ENCODE data around the gene ZNF446.

The ZNF446 gene

DNA sequence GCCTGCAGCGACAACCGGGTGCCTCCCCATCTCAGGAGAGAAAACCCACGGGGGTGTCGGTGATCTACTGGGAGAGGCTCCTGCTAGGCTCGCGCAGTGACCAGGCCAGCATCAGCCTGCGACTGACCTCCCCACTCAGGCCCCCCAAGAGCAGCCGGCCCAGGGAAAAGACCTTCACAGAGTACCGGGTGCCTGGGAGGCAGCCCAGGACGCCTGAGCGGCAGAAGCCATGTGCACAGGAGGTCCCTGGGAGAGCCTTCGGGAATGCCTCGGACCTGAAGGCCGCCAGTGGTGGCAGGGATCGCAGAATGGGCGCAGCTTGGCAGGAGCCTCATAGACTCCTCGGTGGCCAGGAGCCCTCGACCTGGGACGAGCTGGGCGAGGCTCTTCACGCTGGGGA, 20.8 kb upstream of the ZNF446 start:
- no peak overlapping the region for H3K27ac Mint-ChIP-seq
- peaks cover 35% of the 10 kb centered on the region for H3K27me3 Mint-ChIP-seq (ENCODE audit: low read depth, poor library complexity)
- no peak for DNase-seq
- H3K4me1 Mint-ChIP-seq: peaks cover 21% of the 10 kb centered on the region
- H3K9me3 Mint-ChIP-seq: peaks cover 9% of the 10 kb centered on the region
- H3K36me3 Mint-ChIP-seq (ENCODE audit: low read depth): peaks cover 15% of the 10 kb centered on the region
- H3K4me3 Mint-ChIP-seq: no peak overlapping the region
- no peak for TF ChIP-seq CTCF (IDR thresholded peaks at IDR 0.05)

DNA sequence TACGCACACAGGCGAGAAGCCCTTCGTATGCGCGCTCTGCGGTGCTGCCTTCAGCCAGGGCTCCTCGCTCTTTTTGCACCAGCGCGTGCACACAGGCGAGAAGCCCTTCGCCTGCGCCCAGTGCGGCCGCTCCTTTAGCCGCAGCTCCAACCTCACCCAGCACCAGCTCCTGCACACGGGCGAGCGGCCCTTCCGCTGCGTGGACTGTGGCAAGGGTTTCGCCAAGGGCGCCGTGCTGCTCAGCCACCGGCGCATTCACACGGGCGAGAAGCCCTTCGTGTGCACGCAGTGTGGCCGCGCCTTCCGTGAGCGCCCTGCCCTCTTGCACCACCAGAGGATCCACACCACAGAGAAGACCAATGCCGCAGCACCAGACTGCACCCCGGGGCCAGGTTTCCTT, 20.0 kb upstream of the ZNF446 start:
- no peak for DNase-seq

GRCh38 chr19:58460039-58460438, 16.1 kb upstream of the ZNF446 start:
- H3K9me3 Mint-ChIP-seq: no peaks in the 10 kb centered on the region
- no peaks in the 10 kb centered on the region for H3K4me1 Mint-ChIP-seq
- no peak for TF ChIP-seq CTCF (IDR thresholded peaks at IDR 0.05)
- H3K27me3 Mint-ChIP-seq (ENCODE audit: low read depth, poor library complexity): peaks cover 16% of the 10 kb centered on the region
- no peak overlapping the region for H3K27ac Mint-ChIP-seq
- H3K4me3 Mint-ChIP-seq: no peak overlapping the region
- no peak for DNase-seq
- peaks cover 15% of the 10 kb centered on the region for H3K36me3 Mint-ChIP-seq (ENCODE audit: low read depth)

More for the DNA sequence above, 20.0 kb upstream of the ZNF446 start:
- Mint-ChIP-seq H3K36me3 (ENCODE audit: low read depth) (peaks cover 15% of the 10 kb centered on the region), H3K9me3 (peaks cover 2% of the 10 kb centered on the region), H3K4me3 (no peak overlapping the region), H3K27me3 (ENCODE audit: low read depth, poor library complexity) (peaks cover 27% of the 10 kb centered on the region), H3K4me1 (peaks cover 13% of the 10 kb centered on the region), H3K27ac (no peak overlapping the region)
- TF ChIP-seq CTCF (IDR thresholded peaks at IDR 0.05): no peak

- Mint-ChIP-seq H3K4me1 (peaks cover 23% of the 10 kb centered on the region), H3K36me3 (ENCODE audit: low read depth) (no peaks in the 10 kb centered on the region), H3K4me3 (peak overlapping the region; percentile 87), H3K27me3 (ENCODE audit: low read depth, poor library complexity) (peaks cover 26% of the 10 kb centered on the region), H3K9me3 (no peaks in the 10 kb centered on the region), H3K27ac (no peak overlapping the region)
- no peak for DNase-seq
- no peak for TF ChIP-seq CTCF (IDR thresholded peaks at IDR 0.05)
Observed at GRCh38 chr19:58466089-58466759, 9.9 kb upstream of the ZNF446 start.

DNA sequence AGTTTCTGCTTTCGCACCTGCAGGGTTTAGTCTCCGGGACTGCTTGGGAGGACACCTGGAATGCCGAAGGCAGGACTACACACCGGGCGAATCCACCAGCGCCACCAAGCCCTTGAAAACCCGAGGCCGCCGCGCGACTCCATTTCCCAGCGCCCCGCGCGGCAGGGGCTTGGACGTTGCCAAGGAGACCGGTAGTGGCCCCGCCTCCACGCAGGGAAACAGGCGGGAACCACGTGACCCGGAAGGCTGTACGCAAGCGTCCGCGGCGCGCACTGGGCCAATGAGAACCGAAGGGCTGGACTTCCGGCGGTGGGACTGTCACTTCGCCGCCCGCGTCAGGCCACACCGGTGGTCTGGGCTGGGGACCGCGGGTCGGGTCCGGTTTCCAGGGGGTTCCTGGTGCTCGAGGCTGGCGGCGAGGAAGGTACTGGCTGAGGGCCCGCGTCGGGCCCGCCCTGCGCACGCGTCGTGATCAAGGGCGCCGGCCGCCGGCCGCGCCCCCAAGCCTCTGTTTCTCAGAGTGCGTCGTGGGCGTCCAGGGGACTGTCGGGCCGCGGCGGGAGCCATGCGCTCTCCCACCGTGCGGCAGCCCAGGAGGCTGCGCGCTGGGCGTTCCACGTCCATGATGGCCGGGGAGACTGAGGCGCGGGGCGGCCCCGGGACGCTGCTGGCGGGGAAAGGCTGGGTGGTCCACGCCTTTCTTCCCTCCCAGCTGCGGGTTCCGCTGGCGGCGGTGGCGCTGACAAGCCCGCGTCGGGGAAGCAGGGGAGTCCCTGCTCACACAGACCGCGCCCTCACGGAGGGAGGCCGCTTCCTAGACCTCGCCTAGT, 9.2 kb upstream of the ZNF446 start, which contains the start of gene ZNF324:
ZNF324 (plus strand) TSS at position 321 of the 830 bp plus-strand sequence. CDS start 2,106 bp downstream, outside the sequence.
- Mint-ChIP-seq H3K4me1 (peaks cover 23% of the 10 kb centered on the region), H3K9me3 (no peaks in the 10 kb centered on the region), H3K36me3 (ENCODE audit: low read depth) (no peaks in the 10 kb centered on the region), H3K4me3 (peak within 1 kb of the TSS; percentile 87), H3K27me3 (ENCODE audit: low read depth, poor library complexity) (peaks cover 26% of the 10 kb centered on the region), H3K27ac (peak within 1 kb of the TSS; percentile 92)
- no peak for TF ChIP-seq CTCF (IDR thresholded peaks at IDR 0.05)
- DNase-seq: peak; percentile 99
